ENCODE measurements around the gene EPS8L2. TPM values are rescaled to one million over a fixed set of nuclear protein-coding genes. Genes with fewer than 3 reads are reported as not detected.
A peak's percentile ranks its signal among the peaks of the same experiment; 100 is the strongest.

EPS8L2 gene
- polyA plus RNA-seq, 3 donors: 0.55 TPM; not detected in 2

DNA sequence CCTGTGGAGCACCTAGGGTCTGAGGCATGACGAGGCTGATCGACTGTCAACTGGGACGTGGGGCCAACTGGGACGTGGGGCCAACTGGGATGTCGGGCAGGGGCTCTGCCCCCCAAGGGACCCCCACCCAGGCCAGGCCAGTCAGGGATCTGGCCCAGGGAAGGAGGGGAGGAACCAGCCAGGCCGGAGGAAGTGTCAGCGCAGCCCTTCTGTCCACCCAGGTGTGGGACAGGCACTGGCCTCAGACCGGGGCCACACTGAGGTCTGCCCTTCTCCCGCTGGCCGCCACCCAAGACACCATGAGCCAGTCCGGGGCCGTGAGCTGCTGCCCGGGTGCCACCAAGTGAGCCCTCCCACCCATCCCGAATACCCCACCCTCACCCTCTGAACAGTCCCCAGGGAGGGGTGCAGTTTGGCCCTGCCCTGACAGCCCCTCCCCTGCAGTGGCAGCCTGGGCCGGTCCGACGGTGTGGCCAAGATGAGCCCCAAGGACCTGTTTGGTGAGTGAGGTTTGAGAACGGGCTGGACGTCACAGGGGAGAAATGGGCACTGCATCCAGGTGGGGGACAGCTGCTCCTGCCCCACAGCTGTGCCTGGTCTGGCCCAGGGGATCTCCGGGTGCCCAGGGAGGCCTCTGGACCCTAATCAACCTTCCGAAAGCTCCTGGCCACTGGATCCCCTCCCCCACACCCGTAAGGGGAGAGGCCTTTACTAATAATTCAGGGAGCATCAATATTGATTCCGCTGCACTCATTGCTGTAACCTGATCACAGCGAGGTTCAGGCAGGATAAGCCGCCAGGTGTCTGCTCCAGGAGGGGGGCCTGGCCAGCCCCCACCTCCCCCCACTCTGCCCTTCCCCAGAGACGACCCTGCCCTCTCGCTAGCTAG, 3.3 kb downstream of the EPS8L2 start:
- Histone ChIP-seq H3K4me3 (replicated peaks in 1 of 3; ENCODE audit: low read depth in 2 of 3, low read length in 3 of 3) (no peak overlapping the region), H3K27ac (ENCODE audit: low read depth in 1 of 2, low read length in 2 of 2) (no peak overlapping the region), H3K27me3 (ENCODE audit: control insufficient read depth in 2 of 2, insufficient read depth in 2 of 2, low read length in 2 of 2) (peaks cover 8 to 58% of the 10 kb centered on the region in 2 donors), H3K79me2 (ENCODE audit: insufficient read depth, low read length) (no peaks in the 10 kb centered on the region), H4K20me1 (ENCODE audit: insufficient read depth, low read length) (peaks cover 13% of the 10 kb centered on the region), H3K9me3 (replicated peaks in 1 of 2; ENCODE audit: control insufficient read depth in 1 of 2, insufficient read depth in 1 of 2, low read length in 2 of 2) (peaks cover 0 to 3% of the 10 kb centered on the region in 2 donors), H3K4me1 (ENCODE audit: control insufficient read depth in 1 of 2, insufficient read depth in 2 of 2, low read length in 2 of 2) (peaks cover 7 to 14% of the 10 kb centered on the region in 2 donors), H2AFZ (ENCODE audit: insufficient read depth, low read depth, low read length, poor library complexity, severe bottlenecking) (no peak overlapping the region), H3K9ac (ENCODE audit: insufficient read depth, low read length, poor library complexity, severe bottlenecking) (no peak overlapping the region), H3K4me2 (replicated peaks; ENCODE audit: extremely low read depth, low read length, poor library complexity, severe bottlenecking) (no peak overlapping the region), H3K36me3 (replicated peaks in 1 of 2; ENCODE audit: control insufficient read depth in 1 of 2, insufficient read depth in 2 of 2, low read length in 2 of 2) (peaks cover 0 to 2% of the 10 kb centered on the region in 2 donors)
- Mint-ChIP-seq H3K27me3 (ENCODE audit: low read depth in 3 of 3) (peaks cover 42 to 85% (median 53%) of the 10 kb centered on the region in 3 donors), H3K4me1 (peaks cover 11% of the 10 kb centered on the region), H3K4me3 (peak overlapping the region in 1 of 2 donors; percentile 15), H3K9me3 (peaks cover 0 to 4% (median under 1%) of the 10 kb centered on the region in 7 donors), H3K27ac (no peak overlapping the region), H3K36me3 (peaks cover 4% of the 10 kb centered on the region in 2 donors)
- WGBS (ENCODE audit: insufficient coverage): 87% methylated on average over 19 of the region's 27 CpGs
- TF ChIP-seq, protein P1, sequence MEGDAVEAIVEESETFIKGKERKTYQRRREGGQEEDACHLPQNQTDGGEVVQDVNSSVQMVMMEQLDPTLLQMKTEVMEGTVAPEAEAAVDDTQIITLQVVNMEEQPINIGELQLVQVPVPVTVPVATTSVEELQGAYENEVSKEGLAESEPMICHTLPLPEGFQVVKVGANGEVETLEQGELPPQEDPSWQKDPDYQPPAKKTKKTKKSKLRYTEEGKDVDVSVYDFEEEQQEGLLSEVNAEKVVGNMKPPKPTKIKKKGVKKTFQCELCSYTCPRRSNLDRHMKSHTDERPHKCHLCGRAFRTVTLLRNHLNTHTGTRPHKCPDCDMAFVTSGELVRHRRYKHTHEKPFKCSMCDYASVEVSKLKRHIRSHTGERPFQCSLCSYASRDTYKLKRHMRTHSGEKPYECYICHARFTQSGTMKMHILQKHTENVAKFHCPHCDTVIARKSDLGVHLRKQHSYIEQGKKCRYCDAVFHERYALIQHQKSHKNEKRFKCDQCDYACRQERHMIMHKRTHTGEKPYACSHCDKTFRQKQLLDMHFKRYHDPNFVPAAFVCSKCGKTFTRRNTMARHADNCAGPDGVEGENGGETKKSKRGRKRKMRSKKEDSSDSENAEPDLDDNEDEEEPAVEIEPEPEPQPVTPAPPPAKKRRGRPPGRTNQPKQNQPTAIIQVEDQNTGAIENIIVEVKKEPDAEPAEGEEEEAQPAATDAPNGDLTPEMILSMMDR (IDR thresholded peaks at IDR 0.05): no peak
- DNase-seq: peak in 1 of 3 donors; percentile 1
- intact Hi-C loops (cut with micrococcal nuclease): no loop called here

DNA sequence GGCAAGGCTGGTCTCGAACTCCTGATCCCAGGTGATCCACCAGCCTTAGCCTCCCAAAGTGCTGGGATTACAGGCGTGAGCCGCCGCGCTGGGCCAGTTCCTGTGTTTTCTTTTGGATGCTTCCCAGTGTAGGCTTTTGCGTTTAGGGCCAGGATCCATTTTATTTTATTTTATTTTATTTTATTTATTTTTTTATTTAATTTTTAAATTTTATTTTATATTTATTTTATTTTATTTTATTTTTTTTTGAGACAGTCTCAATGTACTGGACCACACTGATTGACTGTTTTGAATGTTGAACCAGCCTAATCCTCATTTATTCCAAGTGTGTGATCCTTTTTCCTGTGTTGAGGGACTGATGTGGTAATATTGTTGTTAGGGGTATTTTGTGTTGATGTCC, 8.4 kb downstream of the EPS8L2 start:
- no peaks in the 10 kb centered on the region for H3K9me3 ChIP-seq (replicated peaks in 1 of 2; ENCODE audit: control insufficient read depth in 1 of 2, insufficient read depth in 1 of 2, low read length in 2 of 2)
- no peaks in the 10 kb centered on the region for H3K79me2 ChIP-seq (ENCODE audit: insufficient read depth, low read length)
- H3K27me3 Mint-ChIP-seq (ENCODE audit: low read depth in 3 of 3): peaks cover 49 to 79% (median 50%) of the 10 kb centered on the region in 3 donors
- 100% methylated on average over 1 of the region's 6 CpGs for WGBS (ENCODE audit: insufficient coverage)
- H3K4me3 Mint-ChIP-seq: peak overlapping the region in 1 of 2 donors; percentile 58
- TF ChIP-seq, protein P1 (IDR thresholded peaks at IDR 0.05): no peak
- intact Hi-C loops (cut with micrococcal nuclease): no loop called here
- no peak overlapping the region for H3K4me2 ChIP-seq (replicated peaks; ENCODE audit: extremely low read depth, low read length, poor library complexity, severe bottlenecking)
- H3K9ac ChIP-seq (ENCODE audit: insufficient read depth, low read length, poor library complexity, severe bottlenecking): no peak overlapping the region
- no peak overlapping the region for H3K27ac ChIP-seq (ENCODE audit: low read depth in 1 of 2, low read length in 2 of 2)
- H3K4me3 ChIP-seq (replicated peaks in 1 of 3; ENCODE audit: low read depth in 2 of 3, low read length in 3 of 3): no peak overlapping the region
- no peak for DNase-seq
- H2AFZ ChIP-seq (ENCODE audit: insufficient read depth, low read depth, low read length, poor library complexity, severe bottlenecking): no peak overlapping the region
- no peaks in the 10 kb centered on the region for H4K20me1 ChIP-seq (ENCODE audit: insufficient read depth, low read length)
- H3K4me1 Mint-ChIP-seq: peaks cover 11% of the 10 kb centered on the region
- no peaks in the 10 kb centered on the region for H3K36me3 ChIP-seq (replicated peaks in 1 of 2; ENCODE audit: control insufficient read depth in 1 of 2, insufficient read depth in 2 of 2, low read length in 2 of 2)
- no peak overlapping the region for H3K27ac Mint-ChIP-seq
- H3K27me3 ChIP-seq (ENCODE audit: control insufficient read depth in 2 of 2, insufficient read depth in 2 of 2, low read length in 2 of 2): peaks cover 0 to 25% of the 10 kb centered on the region in 2 donors
- peaks cover 0 to 6% (median 3%) of the 10 kb centered on the region in 7 donors for H3K9me3 Mint-ChIP-seq
- peaks cover 0 to 2% of the 10 kb centered on the region in 2 donors for H3K4me1 ChIP-seq (ENCODE audit: control insufficient read depth in 1 of 2, insufficient read depth in 2 of 2, low read length in 2 of 2)
- peaks cover 0 to under 1% of the 10 kb centered on the region in 2 donors for H3K36me3 Mint-ChIP-seq
